Measurements from ENCODE around the gene CAPZA2. TPM values are rescaled to one million over a fixed set of nuclear protein-coding genes. Genes with fewer than 3 reads are reported as not detected.
A peak's percentile ranks its signal among the peaks of the same experiment; 100 is the strongest.
"Not testable (repeated sequence)": the region's sequence is repeated elsewhere in the genome, so short reads cannot be mapped to it uniquely, and the experiment has no call there.

Gene CAPZA2
- 27.7 and 57.7 TPM in 2 replicates for total RNA-seq (2014; rRNA removed)
- Bru-seq, nascent RNA: percentile 91 among the genes with signal in this experiment
- BruChase-seq, experiment 1, labeled RNA remaining after a 6-hour chase: percentile 85 among the genes with signal in this experiment
- BruChase-seq, experiment 2, labeled RNA remaining after a 2-hour chase: percentile 79 among the genes with signal in this experiment
- long read RNA-seq, full-length matches to known transcripts: 404 of 422 reads
- long read RNA-seq, partial matches to known transcripts: 6 of 422 reads
- long read RNA-seq, other reads (novel, unspliced or antisense): 12 of 422 reads

DNA sequence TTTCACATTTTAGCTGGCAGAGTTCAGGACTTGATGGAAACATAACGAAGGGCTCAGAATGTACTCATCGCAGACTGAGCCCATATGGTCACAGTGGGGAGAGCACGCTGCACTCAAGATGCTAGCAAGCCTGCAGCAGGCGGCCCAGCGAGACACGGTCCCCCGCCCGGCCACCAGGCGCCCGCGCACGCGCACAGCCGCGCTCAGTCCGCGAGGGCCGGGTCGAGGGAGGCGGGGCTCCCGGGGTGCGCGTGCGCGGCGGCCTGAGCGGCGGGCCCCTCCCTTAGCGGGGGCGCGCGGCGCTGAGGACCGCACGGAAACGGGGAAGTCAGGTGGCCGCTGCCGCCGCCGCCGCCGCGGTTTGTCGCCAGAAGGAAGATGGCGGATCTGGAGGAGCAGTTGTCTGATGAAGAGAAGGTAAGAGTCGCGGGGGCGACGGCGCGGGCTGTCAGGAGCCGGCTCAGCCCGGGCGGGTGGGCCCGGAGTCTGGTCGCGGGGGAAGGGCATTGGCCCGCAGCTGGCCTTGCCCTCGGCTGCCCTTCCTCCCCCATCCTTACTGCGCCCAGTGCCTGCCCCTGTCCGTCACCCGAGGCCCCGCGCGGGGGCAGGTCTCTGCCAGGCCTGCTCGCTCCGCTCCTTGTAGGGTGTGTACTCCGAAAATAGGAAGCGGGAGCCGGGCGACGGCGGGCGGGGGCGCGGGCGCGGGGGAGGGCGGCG lies at the start of gene CAPZA2:
Gene CAPZA2, plus strand, starts transcription at position 354 of the 717 bp plus-strand sequence. Its CDS starts 25 bp downstream, at position 379.
- ATAC-seq: peak; percentile 89
- peaks cover 49% of the 10 kb centered on the region for H3K79me2 ChIP-seq (ENCODE audit: low read length)
- H2AFZ ChIP-seq (ENCODE audit: low read length): peak within 1 kb of the TSS; percentile 75
- peaks cover 16% of the 10 kb centered on the region for H3K4me1 ChIP-seq (ENCODE audit: insufficient read depth, low read length)
- peak; percentile 94 for DNase-seq
- ChIA-PET CTCF (no interaction called here), POLR2A (ENCODE audit: unreplicated experiment) (no interaction called here)
- H3K36me3 ChIP-seq (ENCODE audit: low read depth, low read length): no peaks in the 10 kb centered on the region
- TF ChIP-seq EZH2 (IDR thresholded peaks at IDR 0.05; ENCODE audit: low read length, unreplicated experiment) (no peak), EZH2phosphoT487 (IDR thresholded peaks at IDR 0.05; ENCODE audit: borderline replicate concordance, low read length) (no peak)
- TF ChIP-seq, protein P1, sequence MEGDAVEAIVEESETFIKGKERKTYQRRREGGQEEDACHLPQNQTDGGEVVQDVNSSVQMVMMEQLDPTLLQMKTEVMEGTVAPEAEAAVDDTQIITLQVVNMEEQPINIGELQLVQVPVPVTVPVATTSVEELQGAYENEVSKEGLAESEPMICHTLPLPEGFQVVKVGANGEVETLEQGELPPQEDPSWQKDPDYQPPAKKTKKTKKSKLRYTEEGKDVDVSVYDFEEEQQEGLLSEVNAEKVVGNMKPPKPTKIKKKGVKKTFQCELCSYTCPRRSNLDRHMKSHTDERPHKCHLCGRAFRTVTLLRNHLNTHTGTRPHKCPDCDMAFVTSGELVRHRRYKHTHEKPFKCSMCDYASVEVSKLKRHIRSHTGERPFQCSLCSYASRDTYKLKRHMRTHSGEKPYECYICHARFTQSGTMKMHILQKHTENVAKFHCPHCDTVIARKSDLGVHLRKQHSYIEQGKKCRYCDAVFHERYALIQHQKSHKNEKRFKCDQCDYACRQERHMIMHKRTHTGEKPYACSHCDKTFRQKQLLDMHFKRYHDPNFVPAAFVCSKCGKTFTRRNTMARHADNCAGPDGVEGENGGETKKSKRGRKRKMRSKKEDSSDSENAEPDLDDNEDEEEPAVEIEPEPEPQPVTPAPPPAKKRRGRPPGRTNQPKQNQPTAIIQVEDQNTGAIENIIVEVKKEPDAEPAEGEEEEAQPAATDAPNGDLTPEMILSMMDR (conservative IDR thresholded peaks at IDR 0.05; ENCODE audit: low read depth, low read length): no peak
- peaks cover 28% of the 10 kb centered on the region for H4K20me1 ChIP-seq (ENCODE audit: low read length)
- H3K9me3 ChIP-seq (ENCODE audit: low read length): no peaks in the 10 kb centered on the region
- BruUV-seq (replicated peaks): no TSS peak
- no peaks in the 10 kb centered on the region for H3K9me2 ChIP-seq (replicated peaks; ENCODE audit: low read length)
- intact Hi-C loops (cut with micrococcal nuclease): loop anchor here (1.0 kb wide), 1 partner anchor 51 kb away; no protein-coding TSS in a partner anchor
- H3K9ac ChIP-seq (ENCODE audit: low read length): peak within 1 kb of the TSS; percentile 75
- H3K4me2 ChIP-seq (ENCODE audit: low read length): peak within 1 kb of the TSS; percentile 90
- no peaks in the 10 kb centered on the region for H3F3A ChIP-seq (ENCODE audit: low read length, unreplicated experiment)
- peak within 1 kb of the TSS; percentile 63 for H3K27ac ChIP-seq (ENCODE audit: low read length)
- no peaks in the 10 kb centered on the region for H3K27me3 ChIP-seq (ENCODE audit: low read length)
- peak within 1 kb of the TSS; percentile 88 for H3K4me3 ChIP-seq (ENCODE audit: low read length)

DNA sequence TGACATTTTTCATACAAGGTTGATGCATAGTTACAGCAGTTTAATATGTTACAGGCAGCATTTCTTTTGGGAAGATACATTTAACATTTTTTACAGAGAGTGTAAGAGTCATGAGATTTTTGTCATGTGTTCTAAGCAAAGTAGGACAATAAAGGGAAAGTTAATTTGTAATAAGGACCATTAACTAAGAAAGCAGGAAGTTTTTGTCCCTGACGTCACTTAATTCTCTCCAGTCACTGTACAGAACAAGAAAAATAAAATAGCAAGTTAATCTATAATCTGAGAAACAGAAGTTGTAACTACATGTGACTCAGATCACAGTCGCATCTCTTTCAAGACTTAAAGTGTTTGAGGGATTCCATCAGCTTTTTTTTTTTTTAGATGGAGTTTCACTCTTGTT lies 49.5 kb upstream of the CAPZA2 start:
- Histone ChIP-seq H3K36me3 (ENCODE audit: low read depth, low read length) (no peaks in the 10 kb centered on the region), H3K4me2 (ENCODE audit: low read length) (no peak overlapping the region), H3K27ac (ENCODE audit: low read length) (no peak overlapping the region), H3K4me3 (ENCODE audit: low read length) (no peak overlapping the region), H3F3A (ENCODE audit: low read length, unreplicated experiment) (no peaks in the 10 kb centered on the region), H3K4me1 (ENCODE audit: insufficient read depth, low read length) (peaks cover 33% of the 10 kb centered on the region), H3K27me3 (ENCODE audit: low read length) (no peaks in the 10 kb centered on the region), H2AFZ (ENCODE audit: low read length) (no peak overlapping the region), H4K20me1 (ENCODE audit: low read length) (no peaks in the 10 kb centered on the region), H3K9me3 (ENCODE audit: low read length) (no peaks in the 10 kb centered on the region), H3K79me2 (ENCODE audit: low read length) (no peaks in the 10 kb centered on the region), H3K9me2 (replicated peaks; ENCODE audit: low read length) (no peaks in the 10 kb centered on the region), H3K9ac (ENCODE audit: low read length) (no peak overlapping the region)
- no peak for ATAC-seq
- BruUV-seq (replicated peaks): no TSS peak
- intact Hi-C loops (cut with micrococcal nuclease): loop anchor here (10.0 kb wide), 1 partner anchor 312 kb away; no protein-coding TSS in a partner anchor
- DNase-seq: no peak
- ChIA-PET POLR2A (ENCODE audit: unreplicated experiment) (no interaction called here), CTCF (interaction anchor here (1.7 kb wide), 1 partner anchor 222 kb away, joined by 4 read pairs; no protein-coding TSS in a partner anchor)
- TF ChIP-seq, protein P1 (conservative IDR thresholded peaks at IDR 0.05; ENCODE audit: low read depth, low read length): no peak
- no peak for TF ChIP-seq EZH2phosphoT487 (IDR thresholded peaks at IDR 0.05; ENCODE audit: borderline replicate concordance, low read length)
- TF ChIP-seq EZH2 (IDR thresholded peaks at IDR 0.05; ENCODE audit: low read length, unreplicated experiment): no peak

DNA sequence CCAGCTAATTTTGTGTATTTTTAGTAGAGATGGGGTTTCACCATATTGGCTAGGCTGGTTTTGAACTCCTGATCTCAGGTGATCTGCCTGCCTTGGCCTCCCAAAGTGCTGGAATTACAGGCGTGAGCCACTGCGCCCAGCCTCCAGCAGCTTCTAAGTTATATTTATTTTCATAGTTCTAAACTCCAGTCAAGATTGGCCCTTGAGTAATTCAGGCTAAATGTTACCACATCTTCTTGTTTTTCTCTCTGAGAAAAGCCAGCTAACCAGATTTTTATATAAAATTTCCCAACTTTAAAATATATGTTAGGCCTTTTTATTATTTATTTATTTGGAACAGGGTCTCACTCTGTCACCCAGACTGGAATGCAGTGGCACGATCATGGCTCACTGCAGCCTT lies 49.0 kb upstream of the CAPZA2 start:
- H3K9me3 ChIP-seq (ENCODE audit: low read length); H3K36me3 ChIP-seq (ENCODE audit: low read depth, low read length); H3K27ac ChIP-seq (ENCODE audit: low read length); H3K9ac ChIP-seq (ENCODE audit: low read length); H2AFZ ChIP-seq (ENCODE audit: low read length); ATAC-seq; H3K4me2 ChIP-seq (ENCODE audit: low read length); POLR2A ChIA-PET (ENCODE audit: unreplicated experiment); BruUV-seq (replicated peaks); H3K27me3 ChIP-seq (ENCODE audit: low read length); H3K79me2 ChIP-seq (ENCODE audit: low read length); H4K20me1 ChIP-seq (ENCODE audit: low read length); H3K4me3 ChIP-seq (ENCODE audit: low read length); H3K9me2 ChIP-seq (replicated peaks; ENCODE audit: low read length); H3F3A ChIP-seq (ENCODE audit: low read length, unreplicated experiment); DNase-seq: not testable (repeated sequence)
- CTCF ChIA-PET: interaction anchor here (1.7 kb wide), 1 partner anchor 222 kb away, joined by 4 read pairs; no protein-coding TSS in a partner anchor
- H3K4me1 ChIP-seq (ENCODE audit: insufficient read depth, low read length): peaks cover 31% of the 10 kb centered on the region
- intact Hi-C loops (cut with micrococcal nuclease): loop anchor here (10.0 kb wide), 1 partner anchor 311 kb away; no protein-coding TSS in a partner anchor
